ENCODE data around the gene RNF225. TPM values are rescaled to one million over a fixed set of nuclear protein-coding genes. Genes with fewer than 3 reads are reported as not detected.

The RNF225 gene
- total and polyA plus RNA-seq, 9 of the 15 experiments (the other 6 are each of a cell fraction or from before 2014, with no cell fraction given): 0.33 TPM; not detected in 8

DNA sequence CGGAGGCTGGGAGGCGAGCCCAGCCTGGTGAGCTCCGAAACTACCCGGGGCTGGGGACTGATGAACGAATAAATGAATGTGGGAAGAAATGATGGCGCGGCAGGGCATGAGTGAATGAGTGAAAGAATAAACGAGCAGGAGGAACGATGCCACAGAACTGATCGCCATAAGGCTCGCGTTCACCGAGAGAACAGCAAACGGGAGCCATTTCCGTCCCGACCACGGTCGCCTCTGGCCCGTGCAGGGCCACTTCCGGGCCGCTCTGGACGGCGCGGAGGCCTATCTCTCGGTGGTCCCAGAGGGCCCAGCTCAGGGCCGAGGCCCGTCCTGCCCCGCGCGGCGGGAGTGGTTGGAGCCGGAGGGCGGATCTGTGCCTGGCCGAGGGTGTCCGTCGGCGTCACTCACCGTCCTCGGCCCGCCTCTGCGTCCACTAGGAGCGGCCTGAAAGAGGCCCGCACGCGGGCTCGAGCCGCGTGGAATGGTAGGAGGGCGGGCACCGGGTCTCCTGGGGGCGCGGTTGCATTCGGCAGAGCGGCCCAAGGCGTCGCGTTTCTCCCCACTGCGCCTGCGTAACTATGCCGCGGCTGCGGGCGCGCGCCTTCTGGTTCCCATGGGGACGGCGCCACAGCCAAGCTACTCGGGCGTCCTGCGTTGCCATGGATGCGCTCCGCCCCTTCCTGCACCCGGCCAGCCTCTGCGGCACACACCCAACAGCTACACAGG is 33.0 kb upstream of the RNF225 start, which contains the start of gene ZNF497 (continued):
- TF ChIP-seq, protein P1, sequence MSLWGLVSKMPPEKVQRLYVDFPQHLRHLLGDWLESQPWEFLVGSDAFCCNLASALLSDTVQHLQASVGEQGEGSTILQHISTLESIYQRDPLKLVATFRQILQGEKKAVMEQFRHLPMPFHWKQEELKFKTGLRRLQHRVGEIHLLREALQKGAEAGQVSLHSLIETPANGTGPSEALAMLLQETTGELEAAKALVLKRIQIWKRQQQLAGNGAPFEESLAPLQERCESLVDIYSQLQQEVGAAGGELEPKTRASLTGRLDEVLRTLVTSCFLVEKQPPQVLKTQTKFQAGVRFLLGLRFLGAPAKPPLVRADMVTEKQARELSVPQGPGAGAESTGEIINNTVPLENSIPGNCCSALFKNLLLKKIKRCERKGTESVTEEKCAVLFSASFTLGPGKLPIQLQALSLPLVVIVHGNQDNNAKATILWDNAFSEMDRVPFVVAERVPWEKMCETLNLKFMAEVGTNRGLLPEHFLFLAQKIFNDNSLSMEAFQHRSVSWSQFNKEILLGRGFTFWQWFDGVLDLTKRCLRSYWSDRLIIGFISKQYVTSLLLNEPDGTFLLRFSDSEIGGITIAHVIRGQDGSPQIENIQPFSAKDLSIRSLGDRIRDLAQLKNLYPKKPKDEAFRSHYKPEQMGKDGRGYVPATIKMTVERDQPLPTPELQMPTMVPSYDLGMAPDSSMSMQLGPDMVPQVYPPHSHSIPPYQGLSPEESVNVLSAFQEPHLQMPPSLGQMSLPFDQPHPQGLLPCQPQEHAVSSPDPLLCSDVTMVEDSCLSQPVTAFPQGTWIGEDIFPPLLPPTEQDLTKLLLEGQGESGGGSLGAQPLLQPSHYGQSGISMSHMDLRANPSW (CRISPR knock-in tag; IDR thresholded peaks at IDR 0.05): no peak
- TF ChIP-seq ZNF764 (CRISPR knock-in tag; IDR thresholded peaks at IDR 0.05; ENCODE audit: low read depth) (no peak), MEF2D (tag; conservative IDR thresholded peaks at IDR 0.05; ENCODE audit: low read depth) (no peak), TRIM24 (IDR thresholded peaks at IDR 0.05) (peak in 1 of 2 experiments; percentile 74; a peak in 3 of 4 replicates), SIN3A (IDR thresholded peaks at IDR 0.05; ENCODE audit: borderline replicate concordance in 2 of 2, control insufficient read depth in 1 of 2, low read depth in 2 of 2, low read length in 2 of 2) (peak; percentile 99 to 100), SPI1 (IDR thresholded peaks at IDR 0.05; ENCODE audit: borderline replicate concordance, low read depth, low read length) (no peak), TGIF2 (CRISPR knock-in tag; IDR thresholded peaks at IDR 0.05) (0 out of 2 replicates have a peak, but pooled peaks have one; percentile 57), BACH1 (tag; IDR thresholded peaks at IDR 0.05) (no peak), POLR2B (IDR thresholded peaks at IDR 0.05; ENCODE audit: low read depth, partially characterized antibody) (peak; percentile 91), HEY1 (CRISPR knock-in tag; IDR thresholded peaks at IDR 0.05; ENCODE audit: borderline replicate concordance) (0 out of 2 replicates have a peak, but pooled peaks have one; percentile 34), POU5F1 (IDR thresholded peaks at IDR 0.05; ENCODE audit: borderline replicate concordance, low read depth, low read length, partially characterized antibody) (peak; percentile 27), TRIM28 (IDR thresholded peaks at IDR 0.05) (0 out of 2 replicates have a peak, but pooled peaks have one; percentile 56), MTA3 (IDR thresholded peaks at IDR 0.05; ENCODE audit: borderline replicate concordance) (peak; percentile 48; the same call in 1 of the 2 replicates), UBTF (IDR thresholded peaks at IDR 0.05; ENCODE audit: borderline replicate concordance in 1 of 2, low read depth in 2 of 2, low read length in 2 of 2) (peak; percentile 11 to 27; a peak in 2 of 4 replicates), LARP7 (IDR thresholded peaks at IDR 0.05) (0 out of 2 replicates have a peak, but pooled peaks have one; percentile 5), ATF3 (IDR thresholded peaks at IDR 0.05) (no peak), ATF3 (CRISPR knock-in tag; conservative IDR thresholded peaks at IDR 0.05) (peak; percentile 44), RBFOX2 (IDR thresholded peaks at IDR 0.05; ENCODE audit: low read depth, low read length) (peak; percentile 96), SP2 (IDR thresholded peaks at IDR 0.05; ENCODE audit: extremely low read depth, low read depth, low read length, poor library complexity, severe bottlenecking) (peak; percentile 96), SMAD1 (IDR thresholded peaks at IDR 0.05; ENCODE audit: low read depth, low read length, partially characterized antibody) (no peak), RBM22 (IDR thresholded peaks at IDR 0.05; ENCODE audit: low read depth, low read length, poor library complexity, severe bottlenecking) (peak; percentile 100), SIN3B (IDR thresholded peaks at IDR 0.05; ENCODE audit: low read depth) (peak; percentile 87)
